ENCODE measurements around the gene DEFB128.

DEFB128 gene

DNA sequence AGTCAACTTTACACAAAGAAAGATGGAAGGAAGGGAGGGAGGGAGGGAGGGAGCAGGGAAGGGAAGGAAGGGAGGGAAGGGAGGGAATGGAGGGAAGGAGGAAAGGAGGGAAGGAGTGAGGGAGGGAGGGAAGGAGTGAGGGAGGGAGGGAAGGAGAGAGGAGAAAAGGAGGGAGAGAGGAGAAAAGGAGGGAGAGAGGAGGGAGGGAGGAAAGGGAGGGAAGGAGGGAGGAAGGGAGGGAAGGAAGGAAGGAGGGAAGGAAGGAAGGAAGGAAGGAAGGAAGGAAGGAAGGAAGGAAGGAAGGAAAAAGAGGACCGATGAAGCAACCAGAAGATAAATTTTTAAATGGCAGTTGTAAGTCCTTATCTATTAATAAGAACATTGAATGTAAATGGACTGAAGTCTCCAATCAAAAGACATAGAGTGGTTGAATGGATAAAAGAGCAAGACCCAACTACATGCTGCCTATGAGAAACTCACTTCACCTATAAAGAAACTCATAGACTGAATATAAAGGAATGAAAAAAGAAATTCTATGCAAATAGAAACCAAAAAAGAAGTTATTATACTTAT lies 31.8 kb upstream of the DEFB128 start:
- no peak for DNase-seq (ENCODE audit: low spot score)
- Histone ChIP-seq H3K27ac (no peak overlapping the region), H3K4me3 (no peak overlapping the region)
- TF ChIP-seq, protein P1, sequence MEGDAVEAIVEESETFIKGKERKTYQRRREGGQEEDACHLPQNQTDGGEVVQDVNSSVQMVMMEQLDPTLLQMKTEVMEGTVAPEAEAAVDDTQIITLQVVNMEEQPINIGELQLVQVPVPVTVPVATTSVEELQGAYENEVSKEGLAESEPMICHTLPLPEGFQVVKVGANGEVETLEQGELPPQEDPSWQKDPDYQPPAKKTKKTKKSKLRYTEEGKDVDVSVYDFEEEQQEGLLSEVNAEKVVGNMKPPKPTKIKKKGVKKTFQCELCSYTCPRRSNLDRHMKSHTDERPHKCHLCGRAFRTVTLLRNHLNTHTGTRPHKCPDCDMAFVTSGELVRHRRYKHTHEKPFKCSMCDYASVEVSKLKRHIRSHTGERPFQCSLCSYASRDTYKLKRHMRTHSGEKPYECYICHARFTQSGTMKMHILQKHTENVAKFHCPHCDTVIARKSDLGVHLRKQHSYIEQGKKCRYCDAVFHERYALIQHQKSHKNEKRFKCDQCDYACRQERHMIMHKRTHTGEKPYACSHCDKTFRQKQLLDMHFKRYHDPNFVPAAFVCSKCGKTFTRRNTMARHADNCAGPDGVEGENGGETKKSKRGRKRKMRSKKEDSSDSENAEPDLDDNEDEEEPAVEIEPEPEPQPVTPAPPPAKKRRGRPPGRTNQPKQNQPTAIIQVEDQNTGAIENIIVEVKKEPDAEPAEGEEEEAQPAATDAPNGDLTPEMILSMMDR (IDR thresholded peaks at IDR 0.05) = no peak

DNA sequence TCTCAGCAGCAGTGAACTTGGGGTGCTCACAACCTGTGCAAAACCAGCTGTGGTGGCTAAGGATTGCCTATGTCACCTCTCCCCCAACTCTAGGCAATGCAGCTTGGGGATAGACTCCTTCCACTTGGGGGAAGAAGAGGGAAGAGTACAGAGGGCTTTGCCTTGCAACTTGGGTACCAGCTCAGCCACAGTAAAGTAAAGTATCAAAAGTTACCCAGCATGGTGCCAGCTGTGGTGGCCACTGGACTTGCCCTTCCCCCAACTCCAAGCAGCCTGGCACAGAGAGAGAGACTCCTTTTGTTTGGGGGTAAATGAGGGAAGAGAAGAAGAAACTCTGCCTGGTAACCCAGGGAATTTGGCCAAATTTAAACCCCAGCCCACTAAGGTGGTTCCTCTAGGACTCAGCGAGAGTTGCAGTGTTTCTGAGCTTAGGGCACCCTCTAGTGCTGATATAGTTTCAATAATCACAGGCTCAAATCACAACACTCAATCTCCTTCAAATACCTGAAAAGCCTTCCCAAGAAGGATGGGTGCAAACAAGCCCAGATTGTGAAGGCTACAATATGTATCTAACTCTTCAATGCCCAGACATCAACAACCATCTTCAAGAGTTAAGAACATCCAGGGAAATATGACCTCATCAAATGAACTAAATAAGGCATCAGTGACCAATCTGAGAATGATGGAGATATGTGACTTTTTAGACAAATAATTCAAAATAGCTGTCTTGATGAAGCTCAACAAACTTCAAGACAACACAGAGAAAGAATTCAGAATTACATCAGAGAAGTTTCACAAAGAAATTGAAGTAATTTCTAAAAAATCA lies 30.0 kb upstream of the DEFB128 start:
- TF ChIP-seq, protein P1 (IDR thresholded peaks at IDR 0.05) = no peak
- H3K27ac ChIP-seq = no peak overlapping the region
- H3K4me3 ChIP-seq = no peak overlapping the region
- no peak for DNase-seq (ENCODE audit: low spot score)

DNA sequence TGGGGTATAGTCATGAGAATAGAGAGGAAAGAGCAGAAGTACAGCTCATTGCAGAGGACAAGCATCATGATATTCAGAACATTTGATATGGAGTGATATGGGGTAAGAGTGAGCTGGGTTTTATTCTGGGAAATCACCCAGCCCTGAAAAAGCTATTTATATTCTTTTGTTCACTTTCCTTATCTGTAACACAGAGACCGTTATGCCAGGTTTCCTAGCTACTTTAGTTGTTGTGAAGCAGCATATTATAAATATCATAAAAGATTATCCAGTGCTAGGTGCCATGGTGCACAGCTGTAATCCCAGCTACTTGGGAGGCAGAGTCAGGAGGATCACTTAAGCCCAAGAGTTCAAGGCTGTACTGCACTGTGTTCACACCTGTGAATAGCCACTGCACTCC lies 27.8 kb upstream of the DEFB128 start:
- Histone ChIP-seq H3K4me3 (no peak overlapping the region), H3K27ac (no peak overlapping the region)
- TF ChIP-seq, protein P1 (IDR thresholded peaks at IDR 0.05) = no peak
- no peak for DNase-seq (ENCODE audit: low spot score)

DNA sequence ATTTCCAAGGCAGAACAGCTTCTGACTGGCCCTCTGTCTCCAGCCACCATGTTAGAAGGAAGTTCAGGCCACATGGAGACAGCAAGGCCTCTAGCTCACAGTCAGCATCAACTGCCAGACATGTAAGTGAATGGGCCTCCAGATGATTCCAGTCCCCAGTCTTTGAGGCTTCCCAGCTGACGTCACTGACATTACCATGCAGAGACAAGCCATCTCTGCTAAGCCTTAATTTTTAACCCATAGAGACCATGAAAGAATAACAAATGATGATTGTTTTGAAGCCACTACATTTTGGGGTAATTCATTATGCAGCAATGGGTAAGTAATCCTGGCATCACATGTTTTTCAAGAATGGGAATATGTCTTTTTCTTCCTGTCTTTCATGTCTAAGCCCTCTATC lies 26.3 kb upstream of the DEFB128 start:
- H3K27ac ChIP-seq = no peak overlapping the region
- DNase-seq (ENCODE audit: low spot score) = no peak
- H3K4me3 ChIP-seq = no peak overlapping the region
- TF ChIP-seq, protein P1 (IDR thresholded peaks at IDR 0.05) = no peak

DNA sequence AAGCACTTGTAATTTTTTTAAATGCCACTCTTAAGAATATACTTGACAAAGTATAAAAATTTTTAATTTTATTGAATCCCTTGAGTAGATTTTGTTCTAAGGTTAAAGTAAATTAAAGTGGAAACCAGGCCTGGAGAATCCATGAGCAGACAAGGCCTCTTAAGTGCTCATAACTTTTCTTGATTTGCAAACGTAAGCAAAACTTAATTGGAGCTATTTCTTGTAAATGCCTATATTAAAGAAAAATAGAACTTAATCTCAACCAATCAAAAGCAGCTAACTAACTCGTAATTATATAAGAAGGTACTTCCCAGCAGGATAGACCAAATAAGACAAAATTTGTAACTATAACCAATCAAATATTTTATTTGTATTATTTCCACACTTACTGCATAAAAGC lies 24.9 kb upstream of the DEFB128 start:
- no peak for DNase-seq (ENCODE audit: low spot score)
- Histone ChIP-seq H3K27ac (no peak overlapping the region), H3K4me3 (no peak overlapping the region)
- TF ChIP-seq, protein P1 (IDR thresholded peaks at IDR 0.05) = no peak

DNA sequence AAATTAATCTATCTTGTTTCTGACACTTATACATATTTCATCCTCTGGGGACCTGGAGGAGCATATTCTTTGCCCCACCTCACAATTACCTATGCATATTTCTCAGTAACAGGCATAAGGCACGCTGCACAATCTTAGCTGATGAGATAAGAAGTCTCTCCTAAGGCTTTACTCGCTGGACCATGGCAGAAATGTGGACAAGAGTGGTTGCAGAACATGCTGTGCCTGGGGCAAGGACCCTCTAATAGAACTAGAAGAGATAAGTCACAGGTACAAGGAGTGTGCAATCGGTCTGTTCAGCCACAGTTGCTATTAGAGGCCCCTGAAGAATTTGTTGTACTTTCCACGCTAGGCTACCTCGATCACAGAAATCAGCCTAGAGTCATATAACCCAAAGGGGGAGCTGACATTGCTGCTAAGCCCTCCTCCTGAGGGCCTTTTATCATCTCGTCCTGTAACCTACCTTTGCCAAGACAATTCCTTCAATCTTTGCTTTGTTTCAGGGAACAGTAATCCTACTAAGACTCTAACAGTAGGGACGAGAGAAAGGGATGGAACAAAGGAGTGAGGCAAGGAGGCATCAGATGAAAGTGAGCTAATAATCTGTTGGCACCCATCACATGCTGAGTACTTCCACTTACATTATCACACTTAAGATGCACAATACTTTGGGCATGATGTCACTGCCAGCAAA lies 21.4 kb upstream of the DEFB128 start:
- Histone ChIP-seq H3K27ac (no peak overlapping the region), H3K4me3 (no peak overlapping the region)
- TF ChIP-seq, protein P1 (IDR thresholded peaks at IDR 0.05) = no peak
- DNase-seq (ENCODE audit: low spot score) = no peak
